GM18909 (cell line): Measurements from ENCODE around the gene VPS13D.

Experiments used
- ATAC-seq: cut with Tn5 transposase; IDR thresholded peaks from one replicate; pipeline ENCODE4 v1.9.1; 2021; ENCODE audit warnings: mild to moderate bottlenecking; ENCODE audit not compliant: unreplicated experiment, poor library complexity

The VPS13D gene

GRCh38 chr1:12477936-12478611, 248.2 kb downstream of the VPS13D start:
- no peak for ATAC-seq

DNA sequence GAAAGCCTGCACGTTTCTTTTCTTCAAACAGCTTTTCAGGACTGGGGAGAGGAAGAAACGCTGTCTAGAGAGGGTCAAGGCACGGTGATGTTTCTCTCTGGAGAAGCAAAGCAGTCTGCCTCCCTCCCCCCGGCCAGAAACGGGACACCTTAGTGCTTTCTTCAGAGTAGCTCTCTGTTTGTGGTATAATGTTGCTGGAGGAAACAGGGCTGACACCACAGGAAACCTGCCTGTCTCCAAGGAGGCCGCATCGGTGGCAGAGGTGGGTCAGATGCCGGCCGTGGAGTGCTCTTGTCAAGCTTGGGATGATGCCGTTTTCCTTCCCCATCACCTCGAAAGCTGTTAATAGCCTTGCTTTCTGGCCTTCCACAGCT, 248.8 kb downstream of the VPS13D start:
- no peak for ATAC-seq

DNA sequence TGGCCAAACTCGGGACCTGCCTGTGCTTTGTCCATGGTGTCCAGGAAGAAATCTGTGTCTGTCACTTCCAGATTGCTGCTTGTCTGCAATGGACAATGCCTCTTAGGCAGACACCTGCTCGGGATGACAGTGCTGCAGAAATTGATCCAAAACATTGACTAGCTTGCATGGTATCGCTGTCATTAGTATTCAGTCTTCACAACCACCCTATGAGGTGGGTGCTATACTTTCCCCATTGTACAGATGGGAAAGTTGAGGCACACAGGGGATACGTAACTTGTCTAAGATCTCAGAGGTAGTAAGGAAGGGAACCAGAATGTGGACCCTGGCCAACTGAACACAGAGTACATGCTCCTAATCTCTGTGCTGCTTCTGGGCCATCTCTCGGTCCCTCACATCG, 249.5 kb downstream of the VPS13D start:
- ATAC-seq, result no peak

DNA sequence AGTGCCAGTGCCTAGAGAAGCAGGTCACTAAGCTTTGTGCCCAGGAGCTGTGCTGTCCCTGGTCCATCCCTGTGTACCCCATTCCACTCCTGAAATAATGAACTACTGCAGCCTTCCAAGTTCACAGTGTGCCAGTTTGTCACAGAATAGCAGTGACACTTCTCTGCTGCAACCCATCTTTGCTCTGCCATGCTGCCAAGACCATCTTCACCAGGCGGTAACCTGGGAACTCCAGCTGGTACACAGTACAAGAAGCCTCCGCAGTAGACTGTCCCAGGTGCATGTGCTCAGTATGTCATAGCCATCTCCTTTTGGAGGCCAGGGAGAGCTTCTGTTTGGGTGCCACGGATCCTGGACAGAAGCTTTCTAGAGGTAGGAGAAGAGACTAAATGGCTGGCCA, 250.2 kb downstream of the VPS13D start:
- no peak for ATAC-seq

DNA sequence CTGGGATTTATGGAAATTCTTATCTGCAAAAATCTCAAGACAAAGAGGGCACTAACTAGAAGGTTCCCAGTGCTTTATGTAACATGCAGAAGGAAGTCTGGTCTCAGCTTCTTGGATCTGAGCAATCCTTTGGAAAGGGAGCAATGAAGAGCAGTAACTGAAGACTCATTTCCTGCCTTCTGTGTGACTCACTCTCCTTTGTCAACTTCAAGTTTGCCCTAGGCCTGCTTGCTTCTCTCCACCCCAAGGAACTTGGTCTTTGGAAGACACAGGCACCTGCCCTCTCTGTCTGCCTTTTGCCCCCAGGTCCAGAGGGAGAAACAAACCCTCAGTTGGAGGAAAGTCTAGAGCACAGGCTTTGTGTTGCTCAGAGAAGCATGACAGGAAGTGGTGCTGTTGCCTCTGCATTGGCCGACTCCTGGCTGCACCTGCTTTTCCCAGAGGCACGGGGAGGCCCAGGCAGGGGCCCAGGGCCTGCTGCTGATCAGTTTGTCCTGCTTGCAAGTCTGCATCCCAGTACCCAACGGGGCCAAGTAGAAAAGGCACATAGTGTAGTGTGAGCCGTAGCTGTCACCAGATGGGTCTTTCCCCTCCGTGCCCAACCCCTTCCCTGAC, 251.0 kb downstream of the VPS13D start:
- ATAC-seq, result no peak

DNA sequence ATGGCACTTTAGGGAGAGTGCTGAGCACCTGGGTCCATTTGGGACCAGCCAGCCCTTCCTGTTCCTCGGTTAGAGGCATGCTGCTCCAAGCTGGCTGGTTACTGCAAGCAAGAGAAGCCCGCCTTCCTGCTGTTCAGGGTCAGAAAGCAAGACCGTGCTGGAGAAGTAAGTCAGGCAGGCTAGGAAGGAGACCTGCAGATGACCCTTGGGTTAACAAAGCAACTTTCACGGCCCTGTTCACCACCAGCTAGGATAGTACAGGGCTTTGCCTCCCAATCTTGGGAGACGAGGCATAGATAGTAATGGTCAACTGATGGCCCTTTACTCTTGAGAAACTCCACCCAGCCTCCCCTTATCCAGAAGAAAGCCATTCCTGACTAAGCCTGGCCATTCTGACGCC, 252.1 kb downstream of the VPS13D start:
- ATAC-seq, result no peak

DNA sequence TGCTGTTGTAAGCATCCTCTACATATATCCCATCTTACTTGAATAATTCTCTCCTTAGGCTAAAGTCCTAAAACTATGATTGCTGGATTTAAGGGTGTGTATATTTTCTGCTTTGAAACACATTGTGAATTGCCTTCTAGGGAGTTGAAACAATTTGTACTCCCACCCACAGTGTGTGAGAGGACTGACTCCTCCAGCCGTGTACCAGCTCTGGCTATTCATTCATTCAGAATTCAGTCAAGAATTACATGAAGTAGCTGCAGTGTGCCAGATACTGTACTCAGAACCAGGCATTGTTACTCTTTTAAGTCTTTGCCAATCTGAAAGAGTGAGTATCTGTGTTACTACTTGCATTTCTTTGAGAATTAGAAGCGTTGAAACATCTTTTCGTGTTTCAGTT, 253.2 kb downstream of the VPS13D start:
- ATAC-seq, result no peak

DNA sequence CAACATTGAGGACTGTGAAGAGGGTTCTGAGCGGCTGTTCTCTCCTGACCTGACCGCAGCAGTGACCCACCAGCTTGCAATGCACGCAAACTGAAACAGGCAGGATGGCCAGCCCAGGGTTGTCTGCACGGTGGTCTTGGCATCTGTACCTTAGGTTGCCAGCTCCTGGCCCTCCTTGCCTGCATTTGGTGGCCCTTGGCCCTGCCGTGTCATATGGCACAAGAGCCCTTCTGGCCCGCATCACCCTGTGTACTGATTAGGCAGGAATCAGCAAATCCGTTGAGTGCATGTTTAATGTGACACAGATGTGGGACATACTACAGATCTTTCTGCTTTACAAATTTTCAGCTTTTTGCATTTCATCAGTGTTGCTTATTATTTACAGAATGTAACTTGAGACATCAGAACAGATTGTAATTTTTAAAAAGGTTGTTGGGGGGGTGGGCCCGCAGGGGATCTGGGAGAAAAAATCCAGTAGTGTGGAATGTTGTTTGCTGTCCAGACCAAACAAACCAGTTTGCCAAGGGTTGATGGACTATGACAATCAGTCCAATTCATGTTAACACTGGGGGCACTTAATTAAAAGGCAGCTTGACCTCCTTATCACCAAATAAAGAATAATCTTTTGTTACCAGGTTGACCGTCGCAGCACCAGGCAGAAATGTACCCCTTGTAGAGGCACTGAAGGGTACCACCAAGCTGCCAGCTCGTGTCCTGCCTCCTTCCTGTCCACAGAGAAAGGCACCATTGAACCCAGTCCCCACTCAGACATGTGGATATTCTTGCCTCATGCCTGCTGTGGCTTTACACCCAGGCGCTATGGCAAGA, 255.6 kb downstream of the VPS13D start:
- no peak for ATAC-seq

DNA sequence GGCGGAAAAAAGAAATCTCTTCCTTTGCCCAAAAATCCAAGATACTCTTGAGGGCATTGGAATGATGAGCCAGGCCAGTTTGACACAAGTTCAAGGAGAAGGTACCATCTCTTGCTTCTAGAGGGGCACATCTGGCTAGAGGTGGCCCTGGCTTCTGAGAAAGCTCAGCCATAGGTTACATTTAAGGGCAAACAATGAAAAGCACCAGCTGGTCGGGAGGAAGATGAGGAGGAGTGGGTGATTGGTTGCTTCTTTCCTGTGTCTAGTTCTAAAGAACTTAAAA, 256.2 kb downstream of the VPS13D start:
- no peak for ATAC-seq

GRCh38 chr1:12486401-12487005, 256.7 kb downstream of the VPS13D start:
- ATAC-seq, result no peak

GRCh38 chr1:12487520-12487919, 257.7 kb downstream of the VPS13D start:
- ATAC-seq, result no peak

- ATAC-seq, result no peak
Observed at GRCh38 chr1:12488666-12489354, 259.0 kb downstream of the VPS13D start.

DNA sequence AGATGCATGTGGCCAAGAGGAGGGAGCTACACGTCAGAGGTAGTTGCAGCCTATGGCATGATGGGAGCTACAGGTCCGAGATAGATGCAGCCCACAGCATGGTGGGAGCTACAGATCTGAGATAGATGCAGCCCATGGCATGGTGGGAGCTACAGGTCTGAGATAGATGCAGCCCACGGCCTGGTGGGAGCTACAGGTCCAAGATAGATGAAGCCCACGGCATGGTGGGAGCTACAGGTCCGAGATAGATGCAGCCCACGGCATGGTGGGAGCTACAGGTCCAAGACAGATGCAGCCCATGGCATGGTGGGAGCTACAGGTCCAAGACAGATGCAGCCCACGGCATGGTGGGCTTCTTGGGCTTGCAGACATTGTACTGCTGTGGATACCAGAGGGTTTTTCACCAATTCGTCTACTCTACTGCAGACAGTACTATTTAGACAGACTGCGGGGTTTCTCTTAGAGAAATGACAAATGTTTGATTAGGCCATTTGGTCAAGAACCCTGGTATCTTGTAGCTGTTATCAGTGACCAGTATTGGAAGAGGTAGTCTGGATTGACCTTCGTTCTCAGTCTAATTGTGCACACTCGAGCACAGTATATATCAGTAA, 260.8 kb downstream of the VPS13D start:
- ATAC-seq, result no peak

DNA sequence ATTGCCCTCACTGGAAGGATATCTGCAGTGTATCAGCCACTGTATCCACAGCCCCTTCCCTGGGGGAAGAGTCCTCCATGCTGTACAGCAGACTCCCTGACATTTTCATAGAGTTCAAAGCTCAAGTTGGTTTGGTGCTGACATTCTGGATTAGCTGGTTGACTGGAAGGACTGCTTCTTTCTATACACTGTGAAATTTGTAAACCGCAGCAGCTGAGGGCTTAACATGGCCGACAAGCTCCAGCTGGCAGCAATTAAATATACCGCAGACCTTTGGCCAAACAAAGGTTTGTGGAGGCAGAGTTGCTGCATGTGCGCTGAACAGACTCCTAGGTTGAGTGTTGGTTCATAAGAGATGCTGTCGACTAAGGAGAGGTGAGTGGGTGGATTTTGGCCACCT, 261.8 kb downstream of the VPS13D start:
- no peak for ATAC-seq

DNA sequence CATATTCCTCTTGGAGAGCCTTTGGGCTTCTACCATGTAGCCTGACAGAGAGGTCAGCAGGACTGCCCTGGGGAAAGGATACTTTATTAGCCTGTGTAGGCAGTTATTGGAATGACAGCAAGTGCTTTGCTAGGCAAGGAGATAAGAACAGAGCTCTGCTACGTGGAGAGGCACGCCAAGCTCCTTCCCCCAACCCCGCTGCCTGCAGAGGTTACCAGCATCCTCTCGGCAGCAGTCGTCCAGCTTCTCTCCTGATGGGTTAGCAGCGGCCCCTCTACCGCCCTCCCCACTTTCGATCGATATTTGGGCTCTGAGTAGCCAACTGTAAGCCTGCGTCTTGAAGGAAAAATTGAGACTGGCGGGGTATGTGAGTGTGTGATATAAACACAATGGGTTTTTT, 265.9 kb downstream of the VPS13D start:
- ATAC-seq, result no peak

- no peak for ATAC-seq
Observed at GRCh38 chr1:12496154-12496961, 266.5 kb downstream of the VPS13D start.

DNA sequence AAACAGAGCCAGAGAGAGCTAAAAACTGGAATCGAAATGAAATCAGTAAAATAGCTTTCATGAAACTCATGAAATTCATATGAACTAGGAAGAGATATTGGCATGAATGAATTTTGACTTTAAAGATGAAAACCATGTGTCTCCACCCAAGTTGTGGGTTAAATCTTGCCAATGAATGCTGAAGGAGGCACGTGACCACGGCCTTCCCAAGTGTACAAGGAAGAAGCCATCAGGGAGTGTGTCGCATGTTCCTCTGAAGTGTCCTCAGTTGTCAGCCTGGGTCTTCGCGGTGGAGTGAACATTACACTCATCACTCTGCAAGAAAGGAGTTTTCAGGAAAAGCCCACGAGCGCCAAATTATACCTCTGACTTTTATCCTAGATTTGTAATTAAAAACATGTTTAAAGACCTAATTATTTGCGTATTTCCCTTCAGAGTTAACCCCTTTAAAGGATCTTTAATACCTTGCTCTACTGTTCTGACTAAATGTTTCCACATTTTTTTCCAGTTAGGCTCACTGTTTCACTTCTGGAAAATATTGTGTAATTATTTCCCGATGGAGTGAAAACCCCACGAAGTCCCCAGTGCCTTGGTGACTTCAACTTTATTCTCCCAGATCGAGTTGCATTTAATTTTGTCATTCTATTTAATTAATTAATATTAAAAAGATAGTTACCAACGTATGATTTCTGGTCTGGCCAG, 269.9 kb downstream of the VPS13D start:
- ATAC-seq, result no peak

DNA sequence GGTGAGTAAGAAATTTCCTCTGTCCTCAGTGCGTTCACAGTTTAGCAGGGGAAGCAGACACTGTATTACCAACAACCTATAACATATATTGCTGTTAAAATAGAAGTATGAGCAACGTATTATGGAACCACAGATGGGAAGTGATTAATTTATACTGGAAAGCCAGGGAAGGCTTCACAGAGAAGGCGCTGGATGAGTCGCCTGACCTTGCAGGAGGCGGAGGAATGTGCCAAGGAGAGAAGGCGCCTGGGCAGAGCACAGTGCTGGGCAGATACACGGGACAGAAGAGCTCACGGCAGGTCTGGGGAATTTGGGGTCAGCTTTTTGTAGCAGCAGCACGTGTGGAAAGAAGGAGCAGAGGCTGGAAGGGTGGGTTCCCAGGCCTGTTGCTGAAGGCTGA, 271.8 kb downstream of the VPS13D start:
- ATAC-seq, result no peak
